ENCODE data around the gene KIF13A. TPM values are rescaled to one million over a fixed set of nuclear protein-coding genes. Genes with fewer than 3 reads are reported as not detected.

The KIF13A gene
- total RNA-seq, 1 experiment from 2014 or later, result 14.1 TPM

DNA sequence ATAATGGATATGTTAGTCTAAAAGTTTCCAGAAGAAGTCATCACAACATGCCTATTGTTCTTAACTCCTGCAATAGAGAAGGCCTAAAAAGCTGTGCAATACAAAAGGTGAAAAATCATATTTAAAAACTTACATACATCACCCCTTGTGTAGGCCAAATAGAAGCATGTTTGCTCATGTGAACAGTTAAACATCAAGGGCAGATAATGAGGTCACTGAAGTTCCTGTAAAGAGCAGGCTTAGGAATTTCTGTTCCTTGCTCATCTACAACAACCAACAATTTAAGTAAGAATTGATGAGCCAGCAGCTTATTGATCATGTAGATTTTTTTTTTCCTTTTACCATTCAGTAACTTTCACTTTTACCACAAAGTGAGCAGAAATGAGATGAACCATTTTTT is 273.3 kb downstream of the KIF13A start:
- H3K36me3 Mint-ChIP-seq (ENCODE audit: insufficient read depth, unreplicated experiment), result no peaks in the 10 kb centered on the region
- no peak for DNase-seq
- H3K4me3 Mint-ChIP-seq (ENCODE audit: low read depth, unreplicated experiment), result no peak overlapping the region
- H3K4me1 Mint-ChIP-seq (ENCODE audit: low read depth, unreplicated experiment), result peaks cover 11% of the 10 kb centered on the region
- H3K27me3 Mint-ChIP-seq (ENCODE audit: unreplicated experiment), result no peaks in the 10 kb centered on the region
- H3K27ac Mint-ChIP-seq (ENCODE audit: unreplicated experiment), result no peak overlapping the region
- BruUV-seq (replicated peaks), result no TSS peak
- no peaks in the 10 kb centered on the region for H3K9me3 Mint-ChIP-seq (ENCODE audit: low read depth, unreplicated experiment)
- TF ChIP-seq, protein P1, sequence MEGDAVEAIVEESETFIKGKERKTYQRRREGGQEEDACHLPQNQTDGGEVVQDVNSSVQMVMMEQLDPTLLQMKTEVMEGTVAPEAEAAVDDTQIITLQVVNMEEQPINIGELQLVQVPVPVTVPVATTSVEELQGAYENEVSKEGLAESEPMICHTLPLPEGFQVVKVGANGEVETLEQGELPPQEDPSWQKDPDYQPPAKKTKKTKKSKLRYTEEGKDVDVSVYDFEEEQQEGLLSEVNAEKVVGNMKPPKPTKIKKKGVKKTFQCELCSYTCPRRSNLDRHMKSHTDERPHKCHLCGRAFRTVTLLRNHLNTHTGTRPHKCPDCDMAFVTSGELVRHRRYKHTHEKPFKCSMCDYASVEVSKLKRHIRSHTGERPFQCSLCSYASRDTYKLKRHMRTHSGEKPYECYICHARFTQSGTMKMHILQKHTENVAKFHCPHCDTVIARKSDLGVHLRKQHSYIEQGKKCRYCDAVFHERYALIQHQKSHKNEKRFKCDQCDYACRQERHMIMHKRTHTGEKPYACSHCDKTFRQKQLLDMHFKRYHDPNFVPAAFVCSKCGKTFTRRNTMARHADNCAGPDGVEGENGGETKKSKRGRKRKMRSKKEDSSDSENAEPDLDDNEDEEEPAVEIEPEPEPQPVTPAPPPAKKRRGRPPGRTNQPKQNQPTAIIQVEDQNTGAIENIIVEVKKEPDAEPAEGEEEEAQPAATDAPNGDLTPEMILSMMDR (IDR thresholded peaks at IDR 0.05; ENCODE audit: unreplicated experiment), result no peak
- CTCF ChIA-PET, result interaction anchor here (0.6 kb wide), 1 partner anchor 97 kb away, joined by 3 read pairs; no protein-coding TSS in a partner anchor
- intact Hi-C loops (cut with micrococcal nuclease; ENCODE audit: unreplicated experiment), result no loop called here

DNA sequence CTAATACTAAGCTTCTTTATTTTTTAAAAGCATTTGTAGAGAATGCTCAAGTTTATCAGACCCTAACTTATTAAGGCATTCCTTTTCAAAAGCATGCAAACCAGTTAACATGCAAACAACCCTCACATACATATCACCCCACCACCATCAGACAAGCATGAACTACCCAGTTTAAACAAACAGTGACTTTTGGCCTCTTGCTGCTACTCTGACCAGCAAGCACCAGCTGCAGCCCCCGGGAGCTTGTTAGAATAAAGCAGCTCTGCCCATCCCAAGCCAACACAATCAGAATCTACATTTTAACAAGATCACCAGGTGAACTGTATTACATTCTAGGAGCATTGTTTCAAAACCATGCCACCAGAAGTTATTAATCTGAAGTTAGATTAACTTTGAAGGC is 274.9 kb downstream of the KIF13A start:
- Mint-ChIP-seq H3K4me3 (ENCODE audit: low read depth, unreplicated experiment) (no peak overlapping the region), H3K4me1 (ENCODE audit: low read depth, unreplicated experiment) (peaks cover 11% of the 10 kb centered on the region), H3K36me3 (ENCODE audit: insufficient read depth, unreplicated experiment) (no peaks in the 10 kb centered on the region), H3K27ac (ENCODE audit: unreplicated experiment) (no peak overlapping the region), H3K27me3 (ENCODE audit: unreplicated experiment) (no peaks in the 10 kb centered on the region), H3K9me3 (ENCODE audit: low read depth, unreplicated experiment) (no peaks in the 10 kb centered on the region)
- DNase-seq, result no peak
- no TSS peak for BruUV-seq (replicated peaks)
- TF ChIP-seq, protein P1 (IDR thresholded peaks at IDR 0.05; ENCODE audit: unreplicated experiment), result no peak
- intact Hi-C loops (cut with micrococcal nuclease; ENCODE audit: unreplicated experiment), result no loop called here
- CTCF ChIA-PET, result no interaction called here

DNA sequence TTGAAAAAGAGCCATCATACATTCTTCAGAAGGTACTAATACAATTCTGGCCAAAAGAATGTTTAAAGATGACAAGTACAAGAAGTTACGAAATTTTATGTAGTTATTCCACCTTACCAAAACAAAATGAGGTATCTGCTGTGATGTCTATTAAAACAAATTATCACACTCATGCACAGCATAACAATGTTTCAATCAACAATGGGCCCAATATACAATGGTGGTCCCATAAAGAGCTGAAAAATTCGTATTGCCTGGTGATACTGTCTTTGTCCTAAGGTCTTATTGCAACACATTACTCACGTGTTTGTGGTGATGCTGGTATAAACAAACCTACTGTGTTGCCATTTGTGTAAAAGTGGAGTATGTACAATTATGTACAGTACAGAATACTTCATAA is 277.1 kb downstream of the KIF13A start:
- no peaks in the 10 kb centered on the region for H3K27me3 Mint-ChIP-seq (ENCODE audit: unreplicated experiment)
- TF ChIP-seq, protein P1 (IDR thresholded peaks at IDR 0.05; ENCODE audit: unreplicated experiment), result no peak
- no TSS peak for BruUV-seq (replicated peaks)
- no peak overlapping the region for H3K4me3 Mint-ChIP-seq (ENCODE audit: low read depth, unreplicated experiment)
- peaks cover 9% of the 10 kb centered on the region for H3K4me1 Mint-ChIP-seq (ENCODE audit: low read depth, unreplicated experiment)
- intact Hi-C loops (cut with micrococcal nuclease; ENCODE audit: unreplicated experiment), result no loop called here
- CTCF ChIA-PET, result no interaction called here
- DNase-seq, result no peak
- no peak overlapping the region for H3K27ac Mint-ChIP-seq (ENCODE audit: unreplicated experiment)
- H3K36me3 Mint-ChIP-seq (ENCODE audit: insufficient read depth, unreplicated experiment), result peaks cover 19% of the 10 kb centered on the region
- no peaks in the 10 kb centered on the region for H3K9me3 Mint-ChIP-seq (ENCODE audit: low read depth, unreplicated experiment)

DNA sequence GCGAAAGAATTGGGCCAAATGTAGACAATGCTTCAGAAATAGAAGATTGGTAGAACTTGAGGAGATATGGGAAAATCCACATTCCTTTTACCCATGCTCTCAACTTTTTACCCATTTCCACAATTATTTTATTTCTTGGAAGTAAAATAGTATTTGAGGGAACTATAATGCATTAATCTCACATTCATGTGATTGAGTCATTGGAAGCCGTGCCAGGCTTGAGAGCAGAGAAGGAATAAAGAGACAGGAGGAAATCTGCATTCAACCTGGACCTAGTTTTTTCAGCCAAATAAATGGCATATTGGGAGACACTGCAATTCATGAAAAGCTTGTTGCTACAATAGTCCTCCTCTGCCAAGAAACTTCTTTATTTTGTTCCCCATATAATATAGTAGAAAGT is 278.0 kb downstream of the KIF13A start:
- H3K4me1 Mint-ChIP-seq (ENCODE audit: low read depth, unreplicated experiment), result peaks cover under 1% of the 10 kb centered on the region
- no peak overlapping the region for H3K4me3 Mint-ChIP-seq (ENCODE audit: low read depth, unreplicated experiment)
- H3K9me3 Mint-ChIP-seq (ENCODE audit: low read depth, unreplicated experiment), result no peaks in the 10 kb centered on the region
- no peak overlapping the region for H3K27ac Mint-ChIP-seq (ENCODE audit: unreplicated experiment)
- intact Hi-C loops (cut with micrococcal nuclease; ENCODE audit: unreplicated experiment), result no loop called here
- CTCF ChIA-PET, result no interaction called here
- BruUV-seq (replicated peaks), result no TSS peak
- no peak for DNase-seq
- peaks cover 20% of the 10 kb centered on the region for H3K36me3 Mint-ChIP-seq (ENCODE audit: insufficient read depth, unreplicated experiment)
- TF ChIP-seq, protein P1 (IDR thresholded peaks at IDR 0.05; ENCODE audit: unreplicated experiment), result no peak
- H3K27me3 Mint-ChIP-seq (ENCODE audit: unreplicated experiment), result no peaks in the 10 kb centered on the region

Other genes starting within 250 kb of the KIF13A start
- 0.92 and 1.1 TPM in 2 replicates for gene NHLRC1, start 135.0 kb upstream of the KIF13A start, total RNA-seq (2022)
- 7.6 and 9.4 TPM in 2 replicates for gene TPMT, start 167.4 kb upstream of the KIF13A start, total RNA-seq (2022)
- gene KDM1B, start 167.8 kb upstream of the KIF13A start, total RNA-seq (2022), result 11.3 and 13.5 TPM in 2 replicates

Data from Calu3 (cell line).